ENCODE measurements around the gene RBM25.

RBM25 gene

DNA sequence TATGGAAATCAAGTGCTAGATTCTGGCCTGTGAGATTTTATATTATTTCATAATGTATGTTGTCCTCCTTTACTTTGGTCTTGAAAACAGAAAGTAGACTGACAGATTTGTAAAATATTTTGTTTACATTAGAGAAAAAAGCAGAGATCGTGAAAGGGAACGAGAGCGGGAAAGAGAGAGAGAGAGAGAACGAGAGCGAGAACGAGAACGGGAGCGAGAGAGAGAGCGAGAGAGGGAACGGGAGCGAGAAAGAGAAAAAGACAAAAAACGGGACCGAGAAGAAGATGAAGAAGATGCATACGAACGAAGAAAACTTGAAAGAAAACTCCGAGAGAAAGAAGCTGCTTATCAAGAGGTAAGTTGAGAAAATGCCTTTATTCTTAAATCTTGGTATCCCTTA is 47.4 kb downstream of the RBM25 start:
- TF ChIP-seq FOXP2 (optimal IDR thresholded peaks at IDR 0.05; ENCODE audit: borderline replicate concordance, extremely low read depth, extremely low read length, insufficient read depth) (no peak), SIN3A (IDR thresholded peaks at IDR 0.05; ENCODE audit: borderline replicate concordance, insufficient read depth, low read length) (no peak), POLR2AphosphoS5 (IDR thresholded peaks at IDR 0.05; ENCODE audit: low read depth, low read length) (no peak), TAF1 (IDR thresholded peaks at IDR 0.05; ENCODE audit: borderline replicate concordance, insufficient read depth, low read length) (no peak)
- TF ChIP-seq, protein P1, sequence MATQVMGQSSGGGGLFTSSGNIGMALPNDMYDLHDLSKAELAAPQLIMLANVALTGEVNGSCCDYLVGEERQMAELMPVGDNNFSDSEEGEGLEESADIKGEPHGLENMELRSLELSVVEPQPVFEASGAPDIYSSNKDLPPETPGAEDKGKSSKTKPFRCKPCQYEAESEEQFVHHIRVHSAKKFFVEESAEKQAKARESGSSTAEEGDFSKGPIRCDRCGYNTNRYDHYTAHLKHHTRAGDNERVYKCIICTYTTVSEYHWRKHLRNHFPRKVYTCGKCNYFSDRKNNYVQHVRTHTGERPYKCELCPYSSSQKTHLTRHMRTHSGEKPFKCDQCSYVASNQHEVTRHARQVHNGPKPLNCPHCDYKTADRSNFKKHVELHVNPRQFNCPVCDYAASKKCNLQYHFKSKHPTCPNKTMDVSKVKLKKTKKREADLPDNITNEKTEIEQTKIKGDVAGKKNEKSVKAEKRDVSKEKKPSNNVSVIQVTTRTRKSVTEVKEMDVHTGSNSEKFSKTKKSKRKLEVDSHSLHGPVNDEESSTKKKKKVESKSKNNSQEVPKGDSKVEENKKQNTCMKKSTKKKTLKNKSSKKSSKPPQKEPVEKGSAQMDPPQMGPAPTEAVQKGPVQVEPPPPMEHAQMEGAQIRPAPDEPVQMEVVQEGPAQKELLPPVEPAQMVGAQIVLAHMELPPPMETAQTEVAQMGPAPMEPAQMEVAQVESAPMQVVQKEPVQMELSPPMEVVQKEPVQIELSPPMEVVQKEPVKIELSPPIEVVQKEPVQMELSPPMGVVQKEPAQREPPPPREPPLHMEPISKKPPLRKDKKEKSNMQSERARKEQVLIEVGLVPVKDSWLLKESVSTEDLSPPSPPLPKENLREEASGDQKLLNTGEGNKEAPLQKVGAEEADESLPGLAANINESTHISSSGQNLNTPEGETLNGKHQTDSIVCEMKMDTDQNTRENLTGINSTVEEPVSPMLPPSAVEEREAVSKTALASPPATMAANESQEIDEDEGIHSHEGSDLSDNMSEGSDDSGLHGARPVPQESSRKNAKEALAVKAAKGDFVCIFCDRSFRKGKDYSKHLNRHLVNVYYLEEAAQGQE (IDR thresholded peaks at IDR 0.05; ENCODE audit: insufficient read depth in 1 of 2, low read depth in 2 of 2, low read length in 2 of 2): no peak

DNA sequence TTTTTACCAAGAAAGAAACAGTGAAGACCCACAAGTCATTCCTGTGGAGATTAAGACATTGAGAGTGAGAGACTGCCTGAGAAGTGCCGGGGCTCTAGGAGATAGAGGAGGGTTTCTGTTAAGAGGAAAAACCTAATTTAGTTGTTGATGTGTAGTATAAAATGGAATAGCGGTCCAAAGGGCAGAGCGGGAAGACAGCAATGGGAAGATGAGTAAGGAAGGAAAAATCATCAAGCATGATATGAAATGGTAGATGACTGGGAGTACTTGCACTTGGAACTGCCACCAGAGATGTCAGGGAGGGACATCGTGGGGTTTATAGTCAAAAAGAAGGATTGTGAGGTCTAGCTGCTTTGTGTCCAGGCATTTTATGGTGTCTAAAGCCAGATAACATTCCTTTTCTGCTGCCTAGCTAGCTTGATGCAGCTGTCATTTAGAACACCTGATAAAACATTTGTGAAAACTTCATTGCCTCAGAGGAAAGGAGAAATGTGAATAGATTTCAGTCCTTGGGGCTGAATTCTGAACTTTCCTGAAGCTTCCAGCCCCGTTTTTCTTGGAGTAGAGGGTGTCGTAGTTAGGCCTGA is 57.8 kb downstream of the RBM25 start:
- no peak for TF ChIP-seq FOXP2 (optimal IDR thresholded peaks at IDR 0.05; ENCODE audit: borderline replicate concordance, extremely low read depth, extremely low read length, insufficient read depth)
- TF ChIP-seq, protein P1 (IDR thresholded peaks at IDR 0.05; ENCODE audit: insufficient read depth in 1 of 2, low read depth in 2 of 2, low read length in 2 of 2): no peak
- TF ChIP-seq POLR2AphosphoS5 (IDR thresholded peaks at IDR 0.05; ENCODE audit: low read depth, low read length): no peak

DNA sequence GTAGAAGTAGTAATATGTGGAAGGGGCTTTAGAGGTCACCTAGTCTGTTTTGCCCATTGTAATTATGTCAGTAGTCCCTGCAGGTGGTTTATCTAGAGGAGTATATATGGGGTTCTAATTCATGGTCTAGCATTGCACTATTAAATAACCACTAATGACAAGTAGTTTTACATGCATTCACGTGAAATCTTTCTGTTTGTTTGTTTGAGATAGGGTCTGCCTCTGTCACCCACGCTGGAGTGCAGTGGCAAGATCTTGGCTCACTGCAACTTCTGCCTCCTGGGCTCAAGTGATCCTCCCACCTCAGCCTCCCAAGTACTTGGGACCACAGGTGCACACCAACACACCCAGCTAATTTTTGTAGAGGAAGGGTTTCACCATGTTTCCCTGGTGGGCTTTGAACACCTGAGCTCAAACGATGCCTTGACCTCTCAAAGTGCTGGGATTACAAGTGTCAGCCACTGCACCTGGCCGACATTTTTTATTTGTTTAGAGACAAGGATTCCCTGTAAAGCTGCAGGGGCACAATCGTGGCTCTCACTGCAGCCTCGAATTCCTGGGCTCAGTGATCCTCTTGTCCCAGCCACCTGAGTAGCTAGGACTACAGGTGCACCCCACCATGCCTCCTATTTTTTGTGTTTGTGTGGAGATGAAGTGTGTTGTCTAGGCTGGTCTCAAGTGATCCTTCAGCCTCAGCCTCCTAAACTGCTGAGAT is 66.0 kb downstream of the RBM25 start:
- TF ChIP-seq SIN3A (IDR thresholded peaks at IDR 0.05; ENCODE audit: borderline replicate concordance, insufficient read depth, low read length) (no peak), TAF1 (IDR thresholded peaks at IDR 0.05; ENCODE audit: borderline replicate concordance, insufficient read depth, low read length) (no peak), POLR2AphosphoS5 (IDR thresholded peaks at IDR 0.05; ENCODE audit: low read depth, low read length) (no peak), FOXP2 (optimal IDR thresholded peaks at IDR 0.05; ENCODE audit: borderline replicate concordance, extremely low read depth, extremely low read length, insufficient read depth) (no peak)
- TF ChIP-seq, protein P1 (IDR thresholded peaks at IDR 0.05; ENCODE audit: insufficient read depth in 1 of 2, low read depth in 2 of 2, low read length in 2 of 2): no peak

DNA sequence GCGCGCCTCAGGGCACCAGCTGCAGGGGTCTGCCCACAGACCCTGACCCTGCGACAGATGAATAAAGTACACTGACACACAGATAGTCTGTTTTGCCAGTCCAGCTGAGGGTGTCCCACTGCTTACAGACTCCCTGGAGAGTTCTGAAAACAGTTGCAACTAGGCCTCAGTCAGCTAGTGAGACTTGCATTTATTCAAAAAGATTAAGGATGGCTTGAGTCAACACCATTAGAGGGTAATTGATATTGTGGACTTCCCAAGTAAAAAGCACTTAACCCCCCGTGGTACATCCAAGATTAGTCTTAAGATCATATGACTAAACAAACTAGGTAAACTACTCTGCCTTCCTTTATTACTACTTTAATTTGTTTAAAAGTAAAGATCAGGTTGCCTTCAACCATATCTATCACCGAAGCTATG is 66.8 kb downstream of the RBM25 start:
- TF ChIP-seq POLR2AphosphoS5 (IDR thresholded peaks at IDR 0.05; ENCODE audit: low read depth, low read length) (no peak), TAF1 (IDR thresholded peaks at IDR 0.05; ENCODE audit: borderline replicate concordance, insufficient read depth, low read length) (no peak), SIN3A (IDR thresholded peaks at IDR 0.05; ENCODE audit: borderline replicate concordance, insufficient read depth, low read length) (no peak), FOXP2 (optimal IDR thresholded peaks at IDR 0.05; ENCODE audit: borderline replicate concordance, extremely low read depth, extremely low read length, insufficient read depth) (no peak)
- TF ChIP-seq, protein P1 (IDR thresholded peaks at IDR 0.05; ENCODE audit: insufficient read depth in 1 of 2, low read depth in 2 of 2, low read length in 2 of 2): no peak
